ENCODE results near the gene PTTG1.

DNA sequence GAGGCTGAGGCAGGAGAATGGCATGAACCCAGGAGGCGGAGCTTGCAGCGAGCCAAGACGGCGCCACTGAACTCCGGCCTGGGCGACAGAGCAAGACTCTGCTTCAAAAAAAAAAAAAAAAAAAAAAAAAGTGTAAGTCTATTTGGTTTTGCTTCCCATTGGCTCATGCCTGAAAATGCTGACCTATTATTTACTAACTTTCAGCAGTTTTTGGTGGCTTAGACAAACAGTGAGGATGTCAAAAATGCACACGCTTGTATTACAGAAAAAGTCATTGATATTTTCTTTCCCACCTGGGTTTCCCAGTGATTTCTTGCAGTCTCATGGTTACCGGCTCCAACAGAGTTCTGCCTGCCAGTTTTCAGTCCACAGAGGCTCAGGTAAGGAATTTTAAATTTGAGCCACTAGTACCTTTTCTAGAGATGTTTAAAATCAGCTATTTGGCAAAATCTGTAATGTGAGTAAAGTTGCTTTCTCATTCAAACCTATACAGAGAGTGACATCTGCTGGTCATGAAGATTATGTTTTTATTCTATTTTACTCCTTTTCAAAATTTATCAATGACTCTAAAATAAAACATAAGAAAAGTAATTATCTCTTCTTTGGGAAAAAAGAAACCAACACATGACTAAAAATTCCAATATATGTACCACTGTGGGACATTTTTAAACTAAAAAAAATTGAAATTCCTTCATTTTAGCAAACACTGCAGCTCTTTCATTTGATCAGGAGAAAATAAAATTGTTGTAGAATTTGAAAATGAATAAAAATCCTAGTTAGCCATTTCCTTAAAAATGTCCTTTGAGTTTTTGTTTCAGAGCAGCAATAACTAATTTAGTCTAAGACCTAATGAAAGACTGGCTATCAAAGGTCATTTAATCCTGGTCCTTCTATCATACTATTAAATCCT, 30.6 kb upstream of the PTTG1 start:
- TF ChIP-seq POLR2A (conservative IDR thresholded peaks at IDR 0.05) (no peak), ZBTB49 (CRISPR knock-in tag; IDR thresholded peaks at IDR 0.05; ENCODE audit: borderline replicate concordance) (no peak), ZNF121 (CRISPR knock-in tag; conservative IDR thresholded peaks at IDR 0.05) (no peak), FOXA3 (CRISPR knock-in tag; conservative IDR thresholded peaks at IDR 0.05 in 1 of 2, IDR thresholded peaks at IDR 0.05 in 1 of 2) (no peak), RBM25 (IDR thresholded peaks at IDR 0.05; ENCODE audit: low read depth, low read length, severe bottlenecking) (no peak), TCF3 (CRISPR knock-in tag; IDR thresholded peaks at IDR 0.05) (no peak), ZBTB9 (CRISPR knock-in tag; IDR thresholded peaks at IDR 0.05) (no peak), EP300 (IDR thresholded peaks at IDR 0.05; ENCODE audit: low read length) (no peak), EHMT2 (IDR thresholded peaks at IDR 0.05) (no peak), CTBP1 (IDR thresholded peaks at IDR 0.05; ENCODE audit: borderline replicate concordance) (no peak), JUN (IDR thresholded peaks at IDR 0.05; ENCODE audit: borderline replicate concordance, low read depth, low read length) (no peak), JUN (CRISPR knock-in tag; IDR thresholded peaks at IDR 0.05; ENCODE audit: borderline replicate concordance) (no peak), KLF1 (tag; IDR thresholded peaks at IDR 0.05) (no peak)

Measured in K562 (cell line).